Endothelial cell of umbilical vein (primary cell): ENCODE data around the gene GRIK1. TPM values are rescaled to one million over a fixed set of nuclear protein-coding genes. Genes with fewer than 3 reads are reported as not detected.

ENCODE experiments used
- BruUV-seq: library from RNA; stranded (reverse); fragments of 400-500 nt; replicated peaks from 2 replicates; lab custom pipeline; 2021; lab: Mats Ljungman, UMichigan
- CTCF ChIA-PET: fragments of 300-600, 350-600 bp; sonication (Branson Sonifier 250); formaldehyde crosslinking; loops from one replicate; lab custom pipeline; 2021; ENCODE audit warnings: antibody characterized with exemption, inconsistent platforms; lab: Charles Lee
- POLR2A ChIA-PET: fragments of 300-600, 350-600 bp; sonication (Branson Sonifier 250); formaldehyde crosslinking; loops from one replicate; lab custom pipeline; 2021; ENCODE audit warnings: antibody characterized with exemption, inconsistent platforms; lab: Charles Lee
- DNase-seq: peaks from one replicate; pipeline ENCODE4 v3.0.0-alpha.2; 2011; ENCODE audit warnings: low read depth, low spot score
- FAIRE-seq: peaks from 2 replicates; lab custom pipeline; 2011; peaks lifted over from hg19 to GRCh38; lab: Jason Lieb, UNC
- H2AFZ ChIP-seq: 2 replicates; pipeline ENCODE4 v1.6.0; 2012; ENCODE audit warnings: low read depth, low read length, control low read depth, inconsistent platforms
- H3K27ac ChIP-seq: 2 replicates; pipeline ENCODE4 v1.5.1; 2011; ENCODE audit warnings: low read depth, mild to moderate bottlenecking, control low read depth, low read length, moderate library complexity; ENCODE audit not compliant: insufficient read depth
- H3K27me3 ChIP-seq, 2 experiments: 2 replicates each; pipeline versions ENCODE4 v1.6.0 to v1.6.1; 2011; ENCODE audit warnings: low read length in 2 of 2, mixed read lengths in 1 of 2; ENCODE audit not compliant: control insufficient read depth in 2 of 2, insufficient read depth in 2 of 2
- H3K36me3 ChIP-seq, 2 experiments: 2 replicates in 1 of 2; 3 replicates in 1 of 2; pipeline ENCODE4 v1.5.1; 2011; ENCODE audit warnings: low read length in 2 of 2, mild to moderate bottlenecking in 1 of 2, moderate library complexity in 1 of 2; ENCODE audit not compliant: control insufficient read depth in 2 of 2, insufficient read depth in 2 of 2; ENCODE audit errors: extremely low read depth in 1 of 2
- H3K4me1 ChIP-seq: 3 replicates; pipeline ENCODE4 v1.5.1; 2011; ENCODE audit warnings: mild to moderate bottlenecking, low read length; ENCODE audit not compliant: control insufficient read depth, insufficient read depth; ENCODE audit errors: extremely low read depth
- H3K4me2 ChIP-seq: 2 replicates; pipeline ENCODE4 v1.6.1; 2011; ENCODE audit warnings: low read length, control low read depth, mixed read lengths; ENCODE audit not compliant: insufficient read depth
- H3K4me3 ChIP-seq, 3 experiments: fragments of 200-600 bp in 1 of 3; sonication (generic), shearing (Covaris generic) in 1 of 3; replicated peaks in 1 of 3; 2 replicates each; pipeline ENCODE4 v1.5.1; 2011 to 2016; ENCODE audit warnings: control low read depth in 3 of 3, low read length in 3 of 3, mild to moderate bottlenecking in 2 of 3, inconsistent platforms in 1 of 3, low read depth in 1 of 3, moderate library complexity in 1 of 3; ENCODE audit not compliant: insufficient read depth in 1 of 3
- H3K79me2 ChIP-seq: 2 replicates; pipeline ENCODE4 v1.6.0; 2012; ENCODE audit warnings: low read length, inconsistent platforms; ENCODE audit not compliant: control insufficient read depth, insufficient read depth
- H3K9ac ChIP-seq: replicated peaks from 2 replicates; pipeline ENCODE3; 2011; ENCODE audit warnings: low read length, control low read depth; ENCODE audit not compliant: insufficient read depth; ENCODE audit errors: extremely low read depth
- H3K9me1 ChIP-seq: replicated peaks from 3 replicates; pipeline ENCODE4 v1.6.0; 2011; ENCODE audit warnings: mild to moderate bottlenecking, low read length; ENCODE audit not compliant: control insufficient read depth, insufficient read depth; ENCODE audit errors: extremely low read depth
- H3K9me3 ChIP-seq: replicated peaks from 2 replicates; pipeline ENCODE4 v1.5.1; 2012; ENCODE audit warnings: low read length, inconsistent platforms; ENCODE audit not compliant: control insufficient read depth, insufficient read depth
- H4K20me1 ChIP-seq: replicated peaks from 2 replicates; pipeline ENCODE3; 2011; ENCODE audit warnings: mild to moderate bottlenecking, low read length; ENCODE audit not compliant: control insufficient read depth, insufficient read depth; ENCODE audit errors: extremely low read depth
- EZH2 ChIP-seq: IDR thresholded peaks from 2 replicates; pipeline ENCODE4 v1.6.1; 2012; ENCODE audit warnings: borderline replicate concordance, low read depth, mild to moderate bottlenecking, moderate library complexity, low read length, inconsistent platforms; ENCODE audit not compliant: severe bottlenecking
- FOS ChIP-seq: IDR thresholded peaks from 2 replicates; pipeline ENCODE4 v1.6.1; 2011; ENCODE audit warnings: mild to moderate bottlenecking, low read length, moderate library complexity, borderline replicate concordance; ENCODE audit not compliant: insufficient read depth
- GATA2 ChIP-seq: IDR thresholded peaks from 2 replicates; pipeline ENCODE4 v1.7.0; 2011; ENCODE audit warnings: low read depth, mild to moderate bottlenecking, moderate library complexity, mixed read lengths, low read length; ENCODE audit not compliant: insufficient read length, insufficient read depth
- JUN ChIP-seq: IDR thresholded peaks from 2 replicates; pipeline ENCODE4 v1.6.1; 2011; ENCODE audit warnings: borderline replicate concordance, low read depth; ENCODE audit not compliant: insufficient read length, insufficient read depth
- MYC ChIP-seq: IDR thresholded peaks from one replicate; pipeline ENCODE4 v1.6.1; 2011; ENCODE audit warnings: mild to moderate bottlenecking, low read depth, low read length
- POLR2A ChIP-seq: IDR thresholded peaks from 2 replicates; pipeline ENCODE4 v1.6.1; 2012; ENCODE audit warnings: low read depth, mild to moderate bottlenecking, control low read depth, low read length
- POLR2AphosphoS5 ChIP-seq: IDR thresholded peaks from 2 replicates; pipeline ENCODE4 v1.6.1; 2012; ENCODE audit warnings: low read depth, mild to moderate bottlenecking, control low read depth, low read length, moderate library complexity; ENCODE audit not compliant: insufficient read depth
- dilution Hi-C: fragments of 300-500 bp; cut with MboI; formaldehyde crosslinking; loops from one replicate; pipeline ENCODE4 v1.15.0; 2019; ENCODE audit warnings: low sequenced_read_pairs; ENCODE audit not compliant: extremely low pct_ligation_motif_present
- intact Hi-C: fragments of 100-400 bp; cut with micrococcal nuclease; formaldehyde crosslinking; loops from one replicate; pipeline ENCODE4 v1.10.0; 2022
- polyA plus RNA-seq, 4 experiments: library from polyadenylated mRNA; depleted of rRNA in 3 of 4; stranded (reverse) in 3 of 4; unstranded in 1 of 4; fragments of >200 nt; gene quantifications; 2 replicates each; pipeline versions ENCODE4 v1.2.1 to v1.2.3, GENCODE V29; 2011 to 2012; ENCODE audit warnings: missing spikeins in 1 of 4
- total RNA-seq: library from RNA; stranded (reverse); gene quantifications from 2 replicates; pipeline ENCODE4 v1.2.3, GENCODE V29; 2021
- TF ChIP-seq, protein P1 (sequence below): IDR thresholded peaks from 2 replicates; pipeline ENCODE4 v1.6.1; 2011; ENCODE audit not compliant: insufficient read depth, insufficient read length
- TF ChIP-seq, protein P2 (sequence below), 2 donors: IDR thresholded peaks; 1 replicate in 1 of 2; 2 replicates in 1 of 2; pipeline ENCODE4 v1.5.1; 2011; ENCODE audit warnings: low read length in 2 of 2, mild to moderate bottlenecking in 2 of 2, moderate library complexity in 2 of 2, control low read depth in 1 of 2, inconsistent platforms in 1 of 2, low read depth in 1 of 2; ENCODE audit not compliant: insufficient read depth in 1 of 2; ENCODE audit errors: extremely low read depth in 1 of 2

GRIK1 gene
- total and polyA plus RNA-seq, 2 donors (not counting 3 experiments of a cell fraction or from before 2014, with no cell fraction given): not detected

DNA sequence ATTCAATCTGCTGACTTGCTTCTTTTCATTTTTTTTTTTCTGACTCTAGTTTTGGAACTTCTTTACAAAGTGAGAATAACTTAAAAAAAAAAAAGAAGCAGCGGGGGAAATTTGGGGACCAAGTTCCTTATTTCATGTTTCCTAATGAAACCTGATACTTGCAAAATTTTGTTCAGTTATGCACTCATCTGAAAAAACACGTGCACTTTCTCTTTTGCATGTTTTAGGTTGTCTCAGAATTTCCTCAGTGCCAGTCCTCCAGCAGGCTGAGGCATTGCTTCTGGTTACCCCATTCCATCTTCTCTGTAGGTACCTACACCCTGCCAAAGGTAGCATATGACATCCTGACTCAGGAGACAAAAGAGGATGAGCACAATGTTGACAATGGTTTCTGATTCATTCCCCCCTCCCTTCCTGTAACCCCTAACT lies 299.7 kb downstream of the GRIK1 start:
- no peak for TF ChIP-seq POLR2AphosphoS5
- TF ChIP-seq, protein P1, sequence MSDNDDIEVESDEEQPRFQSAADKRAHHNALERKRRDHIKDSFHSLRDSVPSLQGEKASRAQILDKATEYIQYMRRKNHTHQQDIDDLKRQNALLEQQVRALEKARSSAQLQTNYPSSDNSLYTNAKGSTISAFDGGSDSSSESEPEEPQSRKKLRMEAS: no peak
- no peak for TF ChIP-seq JUN
- no peak for TF ChIP-seq FOS
- TF ChIP-seq MYC: no peak
- TF ChIP-seq, protein P2, sequence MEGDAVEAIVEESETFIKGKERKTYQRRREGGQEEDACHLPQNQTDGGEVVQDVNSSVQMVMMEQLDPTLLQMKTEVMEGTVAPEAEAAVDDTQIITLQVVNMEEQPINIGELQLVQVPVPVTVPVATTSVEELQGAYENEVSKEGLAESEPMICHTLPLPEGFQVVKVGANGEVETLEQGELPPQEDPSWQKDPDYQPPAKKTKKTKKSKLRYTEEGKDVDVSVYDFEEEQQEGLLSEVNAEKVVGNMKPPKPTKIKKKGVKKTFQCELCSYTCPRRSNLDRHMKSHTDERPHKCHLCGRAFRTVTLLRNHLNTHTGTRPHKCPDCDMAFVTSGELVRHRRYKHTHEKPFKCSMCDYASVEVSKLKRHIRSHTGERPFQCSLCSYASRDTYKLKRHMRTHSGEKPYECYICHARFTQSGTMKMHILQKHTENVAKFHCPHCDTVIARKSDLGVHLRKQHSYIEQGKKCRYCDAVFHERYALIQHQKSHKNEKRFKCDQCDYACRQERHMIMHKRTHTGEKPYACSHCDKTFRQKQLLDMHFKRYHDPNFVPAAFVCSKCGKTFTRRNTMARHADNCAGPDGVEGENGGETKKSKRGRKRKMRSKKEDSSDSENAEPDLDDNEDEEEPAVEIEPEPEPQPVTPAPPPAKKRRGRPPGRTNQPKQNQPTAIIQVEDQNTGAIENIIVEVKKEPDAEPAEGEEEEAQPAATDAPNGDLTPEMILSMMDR (IDR thresholded peaks at IDR 0.05; ENCODE audit: extremely low read depth in 1 of 2, insufficient read depth in 1 of 2, low read depth in 1 of 2, low read length in 2 of 2): no peak
- no peak for TF ChIP-seq GATA2
- no peak for TF ChIP-seq POLR2A
- TF ChIP-seq EZH2: no peak
- ChIA-PET POLR2A (no interaction called here), CTCF (no interaction called here)
- FAIRE-seq: no peak
- DNase-seq: no peak
- no peak overlapping the region for H3K4me3 ChIP-seq
- H2AFZ ChIP-seq: no peak overlapping the region
- H3K4me1 ChIP-seq: no peaks in the 10 kb centered on the region
- no peaks in the 10 kb centered on the region for H4K20me1 ChIP-seq
- H3K9me1 ChIP-seq: no peaks in the 10 kb centered on the region
- peaks cover 0 to 2% of the 10 kb centered on the region in 2 experiments for H3K27me3 ChIP-seq
- H3K9ac ChIP-seq: no peak overlapping the region
- no peaks in the 10 kb centered on the region for H3K79me2 ChIP-seq
- dilution Hi-C loops (no loop called here), intact Hi-C loops (no loop called here)
- H3K36me3 ChIP-seq: no peaks in the 10 kb centered on the region
- BruUV-seq: no TSS peak
- H3K27ac ChIP-seq: no peak overlapping the region
- H3K4me2 ChIP-seq: no peak overlapping the region
- H3K9me3 ChIP-seq: no peaks in the 10 kb centered on the region
